ENCODE data around the gene SULT1A1.
"Not testable (repeated sequence)": the region's sequence is repeated elsewhere in the genome, so short reads cannot be mapped to it uniquely, and the experiment has no call there.

SULT1A1 gene

DNA sequence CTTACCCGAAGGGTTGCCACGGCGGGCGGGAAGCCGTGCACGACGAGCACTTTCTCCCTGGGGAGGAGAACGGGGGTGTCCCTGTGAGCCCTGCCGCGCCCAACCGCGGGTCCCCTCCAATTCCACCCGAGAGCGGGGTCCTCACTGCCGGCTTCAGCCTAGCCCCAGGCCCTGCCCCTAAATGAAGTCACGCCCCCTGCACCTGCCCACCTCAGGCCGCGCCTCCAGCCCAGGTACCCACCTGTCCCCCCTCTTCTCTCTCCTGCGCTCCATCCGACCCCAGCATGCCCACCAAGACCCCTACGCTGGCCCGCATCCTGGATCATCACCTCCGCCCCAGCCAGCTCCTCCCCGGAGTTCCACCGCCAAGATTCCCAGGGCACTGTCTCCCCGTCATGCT lies 4.1 kb upstream of the SULT1A1 start:
- not testable (repeated sequence) for H3K27me3 ChIP-seq (ENCODE audit: insufficient read depth, low read length, poor library complexity, severe bottlenecking); H3K36me3 ChIP-seq (ENCODE audit: insufficient read depth, low read length); H3K9me3 ChIP-seq (ENCODE audit: insufficient read depth, low read depth, low read length); H3K4me3 ChIP-seq (ENCODE audit: low read length, poor library complexity, severe bottlenecking); H3K4me2 ChIP-seq (ENCODE audit: low read depth, low read length, poor library complexity, severe bottlenecking); H3F3A ChIP-seq (ENCODE audit: low read depth); H3K4me1 ChIP-seq (ENCODE audit: insufficient read depth, low read length, poor library complexity, severe bottlenecking); H3K9ac ChIP-seq (ENCODE audit: low read depth, low read length, poor library complexity, severe bottlenecking); H2AFZ ChIP-seq (ENCODE audit: low read length); H3K79me2 ChIP-seq (ENCODE audit: insufficient read depth, low read length); H3K9me2 ChIP-seq (replicated peaks; ENCODE audit: low read depth, low read length); H4K20me1 ChIP-seq (ENCODE audit: insufficient read depth, low read length, poor library complexity, severe bottlenecking)

DNA sequence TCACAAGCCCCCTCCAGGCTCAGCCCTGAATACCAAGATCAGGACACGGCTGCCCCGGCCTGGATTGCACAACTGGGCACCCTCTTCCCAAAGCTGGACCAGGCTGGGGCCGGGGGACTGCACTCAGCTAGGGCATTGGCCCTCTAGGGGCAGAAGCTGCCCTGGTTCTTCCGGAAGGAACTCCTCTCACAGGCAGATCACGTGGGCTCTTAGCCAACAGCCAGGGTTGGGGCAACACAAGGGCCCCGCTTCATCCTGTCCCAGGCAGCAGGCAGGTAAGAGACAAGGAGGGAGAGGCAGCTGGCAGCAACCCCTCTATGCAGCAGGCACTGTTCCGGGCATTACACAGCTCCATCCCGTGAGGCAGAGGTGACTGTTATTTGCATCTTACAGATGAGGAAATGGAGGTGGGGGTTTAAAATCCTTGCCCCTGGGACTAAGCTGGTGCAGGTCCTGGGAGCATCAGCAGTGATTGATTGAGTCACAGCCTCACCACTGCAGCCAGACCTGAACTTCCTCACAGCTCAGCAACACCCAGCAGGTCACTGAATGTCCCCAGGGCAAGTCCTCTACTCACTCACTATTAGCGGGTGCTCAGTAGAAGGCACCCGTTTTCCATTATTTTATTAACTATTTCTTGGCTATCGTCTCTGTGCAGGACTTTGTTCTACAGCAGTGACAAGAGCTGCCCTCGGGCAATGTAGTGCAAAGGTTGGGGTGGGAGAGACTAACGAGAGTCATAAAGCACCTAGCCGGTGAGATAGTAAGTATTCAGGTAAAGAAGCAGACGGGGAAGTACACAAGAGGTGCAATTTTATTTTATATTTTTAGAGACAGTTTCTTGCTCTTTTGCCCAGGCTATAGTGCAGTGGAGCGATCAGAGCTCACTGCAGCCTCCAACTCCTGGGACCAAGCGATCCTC lies 2.8 kb upstream of the SULT1A1 start:
- H3K4me1 ChIP-seq (ENCODE audit: insufficient read depth, low read length, poor library complexity, severe bottlenecking); H3K27me3 ChIP-seq (ENCODE audit: insufficient read depth, low read length, poor library complexity, severe bottlenecking); H3K9me2 ChIP-seq (replicated peaks; ENCODE audit: low read depth, low read length); H3K4me2 ChIP-seq (ENCODE audit: low read depth, low read length, poor library complexity, severe bottlenecking); H3K9ac ChIP-seq (ENCODE audit: low read depth, low read length, poor library complexity, severe bottlenecking); H3K4me3 ChIP-seq (ENCODE audit: low read length, poor library complexity, severe bottlenecking); H3K9me3 ChIP-seq (ENCODE audit: insufficient read depth, low read depth, low read length); H3K36me3 ChIP-seq (ENCODE audit: insufficient read depth, low read length); H3K79me2 ChIP-seq (ENCODE audit: insufficient read depth, low read length); H2AFZ ChIP-seq (ENCODE audit: low read length); H3F3A ChIP-seq (ENCODE audit: low read depth); H4K20me1 ChIP-seq (ENCODE audit: insufficient read depth, low read length, poor library complexity, severe bottlenecking): not testable (repeated sequence)

DNA sequence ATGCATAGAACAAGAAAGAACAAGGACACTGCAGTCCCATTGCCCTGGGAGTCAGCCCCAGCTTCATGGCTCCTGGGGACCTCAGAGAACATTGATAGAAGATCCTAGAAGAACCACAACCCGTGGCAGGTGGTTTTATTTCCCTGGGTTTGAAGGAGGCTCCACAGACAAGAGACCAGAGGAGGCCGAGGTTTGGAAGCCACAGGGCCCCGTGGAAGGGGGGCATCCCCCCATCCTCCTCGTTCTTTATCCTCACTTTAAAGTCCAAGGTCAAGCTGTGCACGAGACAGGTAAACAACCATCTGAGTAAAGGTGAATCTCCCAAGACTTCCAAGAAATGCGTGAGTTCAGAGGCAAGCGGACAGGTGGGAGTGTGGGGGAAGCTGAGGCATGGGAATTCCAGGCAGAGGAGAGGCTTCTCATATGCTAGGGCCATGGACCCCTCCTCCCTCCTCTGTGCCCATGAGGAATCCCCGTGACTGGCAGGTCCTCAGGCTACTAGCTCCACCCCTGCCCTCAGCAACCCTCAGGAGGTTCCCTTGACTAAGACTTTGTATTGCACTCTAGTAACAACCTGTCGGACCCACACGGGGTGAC lies 849 bp upstream of the SULT1A1 start:
- H3K36me3 ChIP-seq (ENCODE audit: insufficient read depth, low read length) = no peaks in the 10 kb centered on the region
- peaks cover 10% of the 10 kb centered on the region for H3K4me1 ChIP-seq (ENCODE audit: insufficient read depth, low read length, poor library complexity, severe bottlenecking)
- no peak overlapping the region for H2AFZ ChIP-seq (ENCODE audit: low read length)
- H3F3A ChIP-seq (ENCODE audit: low read depth) = no peaks in the 10 kb centered on the region
- no peaks in the 10 kb centered on the region for H3K9me3 ChIP-seq (ENCODE audit: insufficient read depth, low read depth, low read length)
- H3K79me2 ChIP-seq (ENCODE audit: insufficient read depth, low read length) = no peaks in the 10 kb centered on the region
- no peaks in the 10 kb centered on the region for H3K9me2 ChIP-seq (replicated peaks; ENCODE audit: low read depth, low read length)
- H4K20me1 ChIP-seq (ENCODE audit: insufficient read depth, low read length, poor library complexity, severe bottlenecking) = no peaks in the 10 kb centered on the region
- no peak overlapping the region for H3K4me3 ChIP-seq (ENCODE audit: low read length, poor library complexity, severe bottlenecking)
- no peak overlapping the region for H3K9ac ChIP-seq (ENCODE audit: low read depth, low read length, poor library complexity, severe bottlenecking)
- no peak for TF ChIP-seq EZH2phosphoT487 (IDR thresholded peaks at IDR 0.05; ENCODE audit: borderline replicate concordance)
- TF ChIP-seq, protein P1, sequence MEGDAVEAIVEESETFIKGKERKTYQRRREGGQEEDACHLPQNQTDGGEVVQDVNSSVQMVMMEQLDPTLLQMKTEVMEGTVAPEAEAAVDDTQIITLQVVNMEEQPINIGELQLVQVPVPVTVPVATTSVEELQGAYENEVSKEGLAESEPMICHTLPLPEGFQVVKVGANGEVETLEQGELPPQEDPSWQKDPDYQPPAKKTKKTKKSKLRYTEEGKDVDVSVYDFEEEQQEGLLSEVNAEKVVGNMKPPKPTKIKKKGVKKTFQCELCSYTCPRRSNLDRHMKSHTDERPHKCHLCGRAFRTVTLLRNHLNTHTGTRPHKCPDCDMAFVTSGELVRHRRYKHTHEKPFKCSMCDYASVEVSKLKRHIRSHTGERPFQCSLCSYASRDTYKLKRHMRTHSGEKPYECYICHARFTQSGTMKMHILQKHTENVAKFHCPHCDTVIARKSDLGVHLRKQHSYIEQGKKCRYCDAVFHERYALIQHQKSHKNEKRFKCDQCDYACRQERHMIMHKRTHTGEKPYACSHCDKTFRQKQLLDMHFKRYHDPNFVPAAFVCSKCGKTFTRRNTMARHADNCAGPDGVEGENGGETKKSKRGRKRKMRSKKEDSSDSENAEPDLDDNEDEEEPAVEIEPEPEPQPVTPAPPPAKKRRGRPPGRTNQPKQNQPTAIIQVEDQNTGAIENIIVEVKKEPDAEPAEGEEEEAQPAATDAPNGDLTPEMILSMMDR (conservative IDR thresholded peaks at IDR 0.05; ENCODE audit: low read length) = no peak
- no peaks in the 10 kb centered on the region for H3K27me3 ChIP-seq (ENCODE audit: insufficient read depth, low read length, poor library complexity, severe bottlenecking)
- H3K4me2 ChIP-seq (ENCODE audit: low read depth, low read length, poor library complexity, severe bottlenecking) = peak overlapping the region; percentile 27

DNA sequence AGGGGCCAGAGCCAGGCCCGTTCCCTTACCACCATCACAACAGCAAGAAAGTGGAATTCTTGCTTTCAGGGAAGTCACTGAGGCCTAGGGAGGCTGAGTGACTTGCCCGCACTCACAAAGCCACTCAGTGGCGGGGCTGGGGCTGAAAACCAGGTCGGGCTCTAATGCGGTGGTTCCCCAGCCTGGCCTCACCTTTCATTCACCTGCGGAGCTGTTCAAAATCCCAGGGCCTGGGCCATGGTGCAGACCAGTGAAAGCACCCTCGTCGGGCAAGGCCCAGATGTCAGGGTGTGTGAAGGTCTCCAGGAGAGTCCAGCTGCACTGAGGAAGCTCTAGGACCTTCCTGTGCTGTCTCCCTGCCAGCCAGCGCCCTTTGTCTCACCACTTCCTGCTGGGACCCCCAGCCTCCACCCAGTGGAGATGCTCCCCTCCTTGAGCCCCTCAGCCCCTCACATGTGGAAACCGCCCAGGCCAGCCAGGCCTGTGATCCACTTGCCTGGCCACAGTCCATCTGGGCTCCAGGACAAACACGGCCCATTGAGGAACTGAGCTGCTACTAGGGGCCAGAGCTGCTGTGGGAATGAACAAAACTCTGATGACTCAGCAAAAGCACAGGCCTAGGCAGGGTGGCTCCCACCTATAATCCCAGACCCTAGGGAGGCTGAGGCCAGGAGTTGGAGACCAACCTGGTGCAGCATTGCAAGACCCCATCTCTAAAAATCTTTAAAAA lies 812 bp downstream of the SULT1A1 start:
- not testable (repeated sequence) for H3K9me3 ChIP-seq (ENCODE audit: insufficient read depth, low read depth, low read length); H2AFZ ChIP-seq (ENCODE audit: low read length); H4K20me1 ChIP-seq (ENCODE audit: insufficient read depth, low read length, poor library complexity, severe bottlenecking); H3K9me2 ChIP-seq (replicated peaks; ENCODE audit: low read depth, low read length); H3K79me2 ChIP-seq (ENCODE audit: insufficient read depth, low read length); H3F3A ChIP-seq (ENCODE audit: low read depth); H3K4me1 ChIP-seq (ENCODE audit: insufficient read depth, low read length, poor library complexity, severe bottlenecking); H3K4me3 ChIP-seq (ENCODE audit: low read length, poor library complexity, severe bottlenecking); H3K27me3 ChIP-seq (ENCODE audit: insufficient read depth, low read length, poor library complexity, severe bottlenecking); H3K36me3 ChIP-seq (ENCODE audit: insufficient read depth, low read length)
- peak overlapping the region; percentile 29 for H3K9ac ChIP-seq (ENCODE audit: low read depth, low read length, poor library complexity, severe bottlenecking)
- H3K4me2 ChIP-seq (ENCODE audit: low read depth, low read length, poor library complexity, severe bottlenecking) = peak overlapping the region; percentile 18

DNA sequence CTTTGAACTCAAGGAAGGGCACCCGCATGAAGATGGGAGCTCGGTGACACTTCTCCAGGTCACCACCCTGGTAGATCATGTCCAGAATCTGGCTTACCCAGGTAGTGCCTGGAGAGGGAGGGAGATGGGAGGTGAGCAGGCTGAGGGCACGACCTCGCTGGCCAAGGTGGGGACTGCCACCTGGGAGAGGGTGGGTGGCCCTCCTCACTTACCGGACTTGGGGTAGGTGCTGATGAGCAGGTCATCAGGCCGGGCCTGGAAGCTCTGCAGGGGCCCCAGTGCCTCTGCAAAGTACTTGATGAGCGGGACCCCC lies 1.4 kb downstream of the SULT1A1 start:
- not testable (repeated sequence) for H3K9me2 ChIP-seq (replicated peaks; ENCODE audit: low read depth, low read length); H3K4me2 ChIP-seq (ENCODE audit: low read depth, low read length, poor library complexity, severe bottlenecking); H3K4me1 ChIP-seq (ENCODE audit: insufficient read depth, low read length, poor library complexity, severe bottlenecking); H3K36me3 ChIP-seq (ENCODE audit: insufficient read depth, low read length); H3F3A ChIP-seq (ENCODE audit: low read depth); H4K20me1 ChIP-seq (ENCODE audit: insufficient read depth, low read length, poor library complexity, severe bottlenecking); H3K9ac ChIP-seq (ENCODE audit: low read depth, low read length, poor library complexity, severe bottlenecking); H3K4me3 ChIP-seq (ENCODE audit: low read length, poor library complexity, severe bottlenecking); H2AFZ ChIP-seq (ENCODE audit: low read length); H3K9me3 ChIP-seq (ENCODE audit: insufficient read depth, low read depth, low read length); H3K79me2 ChIP-seq (ENCODE audit: insufficient read depth, low read length); H3K27me3 ChIP-seq (ENCODE audit: insufficient read depth, low read length, poor library complexity, severe bottlenecking)

DNA sequence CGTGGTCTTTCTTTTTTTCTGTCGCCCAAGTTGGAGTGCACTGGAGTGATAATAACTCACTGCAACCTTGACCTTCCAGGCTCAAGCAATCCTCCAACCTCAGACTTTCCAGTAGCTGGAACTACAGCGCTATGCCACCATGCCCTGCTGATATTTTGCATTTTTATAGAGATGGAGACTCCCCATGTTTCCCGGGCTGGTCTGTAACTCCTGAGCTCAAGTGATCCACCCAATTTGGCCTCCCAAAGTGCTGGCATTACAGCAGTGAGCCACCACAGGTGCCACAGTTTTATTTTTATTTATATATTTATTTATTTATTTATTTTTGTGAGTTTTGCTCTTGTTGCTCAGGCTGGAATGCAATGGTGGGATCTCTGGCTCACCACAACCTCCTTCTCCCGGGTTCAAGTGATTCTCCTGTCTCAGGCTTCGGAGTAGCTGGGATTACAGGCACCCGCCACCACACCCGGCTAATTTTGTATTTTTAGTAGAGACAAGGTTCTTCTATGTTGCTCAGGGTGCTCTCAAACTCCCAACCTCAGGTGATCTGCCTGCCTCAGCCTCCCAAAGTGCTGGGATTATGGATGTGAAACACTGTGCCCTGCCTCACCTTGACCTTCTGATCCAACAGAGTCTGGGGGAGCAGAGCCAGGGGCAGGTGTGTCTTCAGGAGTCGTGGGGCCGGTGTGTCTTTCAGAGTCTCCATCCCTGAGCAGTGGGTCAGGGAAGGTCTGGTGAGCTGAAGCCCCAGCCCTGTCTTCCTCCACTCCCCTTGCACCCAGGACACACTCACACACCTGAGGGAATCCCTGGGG lies 2.0 kb downstream of the SULT1A1 start:
- not testable (repeated sequence) for H3K4me1 ChIP-seq (ENCODE audit: insufficient read depth, low read length, poor library complexity, severe bottlenecking); H3K79me2 ChIP-seq (ENCODE audit: insufficient read depth, low read length); H2AFZ ChIP-seq (ENCODE audit: low read length); H3K27me3 ChIP-seq (ENCODE audit: insufficient read depth, low read length, poor library complexity, severe bottlenecking); H3K9me2 ChIP-seq (replicated peaks; ENCODE audit: low read depth, low read length); H3K9ac ChIP-seq (ENCODE audit: low read depth, low read length, poor library complexity, severe bottlenecking); H3K9me3 ChIP-seq (ENCODE audit: insufficient read depth, low read depth, low read length); H3K4me3 ChIP-seq (ENCODE audit: low read length, poor library complexity, severe bottlenecking); H3F3A ChIP-seq (ENCODE audit: low read depth); H4K20me1 ChIP-seq (ENCODE audit: insufficient read depth, low read length, poor library complexity, severe bottlenecking); H3K36me3 ChIP-seq (ENCODE audit: insufficient read depth, low read length); H3K4me2 ChIP-seq (ENCODE audit: low read depth, low read length, poor library complexity, severe bottlenecking)
